Activated CD4-positive, CD25-positive, alpha-beta regulatory T cell treated with anti-CD3 and anti-CD28 coated beads, Interleukin-2, amount 50 U/mL, for 24 hours (primary cell): Measurements from ENCODE around the gene ZNF597.
"Not testable (repeated sequence)": the region's sequence is repeated elsewhere in the genome, so short reads cannot be mapped to it uniquely, and the experiment has no call there.

Experiments
- ATAC-seq, 2 donors: fragments of 150-1000 bp; cut with Tn5 transposase; one replicate each; pipeline ENCODE4 v1.10.0; 2021; ENCODE audit warnings: mild to moderate bottlenecking in 1 of 2, moderate library complexity in 1 of 2

ZNF597 gene

DNA sequence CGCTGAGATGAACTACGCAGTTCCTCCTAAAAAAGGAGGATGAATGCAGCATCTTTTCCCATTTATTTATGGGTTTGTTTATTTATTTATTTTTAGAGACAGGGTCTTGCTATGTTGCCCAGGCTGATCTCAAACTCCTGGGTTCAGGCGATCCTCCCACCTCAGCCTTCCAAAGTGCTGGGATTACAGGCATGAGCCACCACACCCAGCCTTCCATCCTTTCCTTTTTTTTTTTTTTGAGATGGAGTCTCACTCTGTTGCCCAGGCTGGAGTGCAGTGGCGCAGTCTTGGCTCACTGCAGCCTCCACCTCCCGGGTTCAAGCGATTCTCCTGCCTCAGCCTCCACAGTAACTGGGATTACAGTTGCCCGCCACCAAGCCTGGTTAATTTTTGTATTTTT is 31.6 kb upstream of the ZNF597 start:
- ATAC-seq = not testable (repeated sequence)

DNA sequence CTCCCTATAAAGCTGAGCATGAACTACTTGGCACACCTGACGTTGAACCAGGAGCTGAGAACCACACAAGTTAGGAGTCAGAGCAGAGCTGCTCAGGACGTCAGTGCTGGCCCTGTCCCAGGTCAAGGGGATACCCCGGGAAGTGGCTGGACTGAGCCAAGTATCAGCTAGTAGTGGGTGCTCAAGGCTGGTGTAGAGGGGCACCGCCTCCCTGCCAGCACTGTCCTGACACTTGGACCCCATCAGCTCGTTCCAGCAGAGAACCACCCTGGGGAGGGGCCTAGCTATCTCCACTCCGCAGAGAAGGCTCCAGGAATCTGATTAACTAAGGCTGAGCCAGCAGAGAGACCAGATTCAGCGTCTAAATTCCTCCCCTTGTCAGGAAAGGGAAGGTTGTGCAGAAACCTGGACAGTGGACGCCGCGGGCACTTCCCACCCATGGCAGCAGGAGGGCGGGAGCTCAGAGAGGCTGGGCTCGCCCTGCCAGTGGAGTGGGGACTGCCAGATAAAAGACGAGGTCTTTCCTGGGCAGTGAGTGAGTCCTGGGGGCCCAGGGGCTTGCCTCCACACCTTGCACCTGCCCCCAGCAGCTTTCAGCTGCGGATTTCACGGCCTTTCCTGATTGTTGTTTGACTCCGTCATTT is 31.0 kb upstream of the ZNF597 start:
- ATAC-seq = no peak

DNA sequence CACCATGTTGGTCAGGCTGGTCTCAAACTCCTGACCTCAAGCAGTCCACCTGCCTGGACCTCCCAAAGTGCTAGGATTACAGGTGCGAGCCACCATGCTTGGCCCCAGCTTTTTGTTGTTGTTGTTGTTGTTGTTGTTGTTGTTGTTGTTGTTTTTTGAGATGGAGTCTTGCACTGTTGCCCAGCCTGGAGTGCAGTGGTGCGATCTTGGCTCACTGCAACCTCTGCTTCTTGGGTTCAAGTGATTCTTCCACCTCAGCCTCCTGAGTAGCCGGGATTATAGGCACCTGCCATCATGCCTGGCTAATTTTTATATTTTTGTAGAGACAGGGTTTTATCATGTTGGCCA is 30.3 kb upstream of the ZNF597 start:
- not testable (repeated sequence) for ATAC-seq

DNA sequence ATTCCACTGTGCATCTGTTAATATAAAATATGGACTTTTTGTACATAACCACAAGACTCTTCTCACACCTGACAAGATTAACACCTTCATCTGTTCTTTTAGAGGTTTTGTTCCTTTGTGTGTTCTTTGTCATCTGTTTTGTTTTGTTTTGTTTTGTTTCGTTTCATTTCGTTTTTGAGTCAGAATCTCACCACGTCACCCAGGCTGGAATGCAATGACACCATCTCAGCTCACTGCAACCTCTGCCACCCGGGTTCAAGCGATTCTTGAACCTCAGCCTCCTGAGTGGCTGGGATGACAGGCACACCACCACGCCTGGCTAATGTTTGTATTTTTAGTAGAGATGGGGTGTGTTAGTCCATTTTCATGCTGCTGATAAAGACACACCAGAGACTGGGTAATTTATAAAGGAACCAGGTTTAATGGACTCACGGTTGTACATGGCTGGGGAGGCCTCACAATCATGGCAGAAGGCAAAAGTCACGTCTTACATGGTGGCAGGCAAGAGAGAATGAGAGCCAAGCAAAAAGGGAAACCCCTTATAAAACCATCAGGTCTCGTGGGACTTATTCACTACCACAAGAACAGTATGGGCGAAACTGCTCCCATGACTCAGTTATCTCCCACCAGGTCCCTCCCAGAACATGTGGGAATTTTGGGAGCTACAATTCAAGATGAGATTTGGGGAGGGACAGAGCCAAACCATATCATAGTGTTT is 29.7 kb upstream of the ZNF597 start:
- ATAC-seq = peak in 1 of 2 donors; percentile 48

DNA sequence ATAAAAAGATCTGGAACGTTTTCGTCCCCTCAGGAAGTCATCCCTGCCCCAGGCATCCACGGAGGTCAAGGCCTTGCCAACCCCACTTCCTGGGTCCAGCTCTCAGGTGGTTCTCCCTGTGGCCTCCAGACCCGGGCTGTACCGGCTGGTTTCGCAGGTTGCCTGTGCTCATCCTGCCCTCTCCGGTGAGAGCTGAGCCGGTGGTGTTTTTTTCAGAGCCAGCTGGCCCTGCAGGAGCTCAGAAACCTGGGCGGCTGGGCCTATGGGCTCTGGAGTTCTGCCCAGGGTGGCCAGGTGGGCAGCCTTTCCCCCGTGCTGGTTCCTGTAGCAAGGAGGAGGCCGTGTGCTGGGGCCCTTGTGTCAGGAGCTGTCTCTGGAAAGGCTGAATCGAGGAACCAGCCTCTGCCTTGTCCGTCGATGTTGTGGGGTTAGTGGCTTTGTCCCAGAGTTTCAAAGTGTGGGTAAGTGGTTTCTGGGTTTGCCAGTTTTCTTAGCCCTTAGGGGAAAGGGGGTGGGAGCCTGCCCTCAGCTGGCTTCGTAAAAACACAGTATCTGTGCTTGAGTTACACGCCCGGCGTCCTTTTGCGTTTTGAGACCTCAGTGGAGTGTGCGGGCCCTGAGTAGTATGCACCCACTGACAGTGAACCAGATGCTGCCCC is 28.3 kb upstream of the ZNF597 start:
- no peak for ATAC-seq

DNA sequence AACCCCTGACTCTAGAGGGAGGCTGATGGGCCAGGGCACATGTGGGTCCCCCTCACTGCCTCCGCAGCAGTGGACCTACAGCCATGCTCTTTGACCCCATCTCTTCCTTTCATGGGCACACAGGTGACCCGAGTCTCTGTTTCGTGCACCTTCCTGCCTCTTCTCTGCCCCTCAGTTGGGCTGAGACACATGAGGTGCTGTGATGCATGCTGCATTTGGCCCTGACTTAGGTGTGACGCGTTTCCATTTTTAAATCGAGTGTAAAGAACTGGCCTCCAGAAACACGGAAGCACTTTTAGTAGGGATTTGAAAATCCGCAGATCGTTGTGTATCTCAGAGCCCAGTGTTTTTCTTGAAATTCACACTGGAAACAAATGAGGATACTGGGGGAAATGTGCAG is 27.4 kb upstream of the ZNF597 start:
- no peak for ATAC-seq

DNA sequence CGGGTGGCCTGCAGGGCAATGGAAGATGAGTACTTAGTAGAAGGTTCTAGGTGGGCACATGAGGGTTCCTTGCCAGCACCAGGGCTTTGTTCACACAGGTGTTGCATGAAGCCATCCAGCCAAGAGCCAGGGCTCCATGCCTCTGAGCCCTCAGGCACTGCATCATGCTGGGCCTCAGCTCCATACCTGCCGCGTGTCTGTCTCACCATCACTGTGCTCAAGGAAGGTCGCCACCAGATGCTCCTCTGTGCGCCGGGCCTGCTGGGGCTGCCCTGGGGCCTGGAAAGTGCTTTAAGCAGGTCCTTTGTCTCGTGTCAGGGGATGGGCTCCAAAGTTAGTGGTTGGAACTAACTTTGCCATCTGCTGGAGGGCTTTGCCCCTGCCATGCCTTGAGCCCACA is 26.4 kb upstream of the ZNF597 start:
- no peak for ATAC-seq

DNA sequence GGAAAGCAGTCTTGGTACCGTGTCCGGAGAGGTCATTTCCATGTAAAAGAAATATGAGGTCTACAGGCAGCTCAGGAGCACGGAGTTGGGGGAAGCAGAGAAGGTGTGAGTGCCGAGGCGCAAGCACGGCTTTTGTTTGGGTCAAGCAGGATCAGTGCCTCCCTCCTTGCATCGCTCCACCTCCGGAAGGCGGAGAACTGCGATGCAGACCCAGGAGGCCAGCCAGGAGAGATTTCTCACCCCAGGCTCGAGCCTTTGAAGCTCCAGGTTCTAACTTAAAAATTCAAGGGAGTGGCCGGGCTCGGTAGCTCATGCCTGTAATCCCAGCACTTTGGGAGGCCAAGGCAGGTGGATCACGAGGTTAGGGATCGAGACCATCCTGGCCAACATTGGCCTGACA is 25.2 kb upstream of the ZNF597 start:
- ATAC-seq = no peak

DNA sequence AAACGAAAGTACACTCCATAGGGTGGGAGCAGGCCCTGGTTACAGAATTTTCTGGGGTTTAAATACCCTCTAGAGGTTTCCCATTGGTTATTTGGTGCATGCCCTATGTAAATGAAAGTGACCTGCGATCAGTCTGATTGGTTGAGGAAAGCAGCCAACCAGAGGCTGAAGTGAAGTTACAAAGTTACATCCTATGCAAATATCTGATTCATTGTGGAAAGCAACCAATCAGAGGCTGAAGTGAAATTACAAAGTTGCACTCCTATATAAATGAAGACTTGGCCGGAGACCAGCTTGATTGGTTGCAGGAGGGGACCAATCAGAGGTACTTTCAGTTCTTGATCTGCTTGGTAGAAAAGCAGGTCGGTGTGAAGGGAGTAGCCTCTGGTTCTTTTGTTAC is 24.6 kb upstream of the ZNF597 start:
- ATAC-seq = peak; percentile 46

DNA sequence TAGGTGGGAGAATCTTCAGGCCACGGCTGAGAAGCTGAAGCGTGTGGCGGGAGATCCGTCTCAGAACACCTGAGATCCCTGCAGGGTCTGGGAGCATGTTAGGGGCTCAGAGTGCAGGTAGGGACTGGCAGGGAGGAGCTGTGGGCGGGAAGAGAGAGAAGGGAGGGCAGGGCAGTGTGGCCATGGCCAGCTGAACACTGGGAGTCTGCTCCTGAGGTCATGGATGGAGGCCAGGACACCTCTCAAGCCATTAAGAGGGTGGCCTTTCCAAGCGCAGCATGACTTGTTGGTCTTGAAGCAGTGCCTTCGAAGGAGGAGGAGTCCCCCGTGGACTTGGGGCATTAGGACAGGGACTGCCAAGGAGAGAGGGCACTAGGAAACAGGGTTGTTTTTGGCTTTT is 23.9 kb upstream of the ZNF597 start:
- ATAC-seq = no peak

DNA sequence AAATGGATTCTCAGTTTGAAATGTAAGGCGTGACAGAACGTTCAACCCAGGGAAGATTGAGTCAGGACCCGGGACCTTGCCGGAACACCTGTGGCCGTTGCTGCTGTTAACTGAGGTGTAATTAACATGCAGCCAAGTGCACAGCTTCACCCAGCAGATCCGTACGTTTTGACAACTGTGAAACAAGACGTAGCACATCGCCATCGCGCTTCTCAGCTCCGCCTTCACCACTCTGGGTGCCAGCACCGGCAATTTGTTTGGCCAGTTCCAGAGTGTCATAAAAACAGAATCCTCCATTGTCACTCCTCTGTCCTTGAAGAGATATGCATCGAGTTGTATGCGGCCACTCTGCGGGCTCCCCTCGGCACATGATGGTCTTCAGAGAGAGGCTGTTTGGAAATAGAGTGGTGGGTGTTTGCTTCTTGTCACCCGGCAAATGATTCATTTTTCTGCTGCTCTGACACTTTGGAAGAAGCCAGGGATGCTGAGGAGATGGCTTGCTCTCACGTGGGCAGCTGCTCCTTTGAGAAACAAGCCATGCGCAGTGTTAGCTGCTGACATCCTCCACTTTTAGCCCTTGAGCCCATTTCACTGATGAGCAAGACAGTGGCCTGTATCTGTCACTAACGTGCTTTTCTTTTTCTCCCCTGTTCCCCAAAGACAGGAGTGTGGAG is 22.7 kb upstream of the ZNF597 start:
- no peak for ATAC-seq

DNA sequence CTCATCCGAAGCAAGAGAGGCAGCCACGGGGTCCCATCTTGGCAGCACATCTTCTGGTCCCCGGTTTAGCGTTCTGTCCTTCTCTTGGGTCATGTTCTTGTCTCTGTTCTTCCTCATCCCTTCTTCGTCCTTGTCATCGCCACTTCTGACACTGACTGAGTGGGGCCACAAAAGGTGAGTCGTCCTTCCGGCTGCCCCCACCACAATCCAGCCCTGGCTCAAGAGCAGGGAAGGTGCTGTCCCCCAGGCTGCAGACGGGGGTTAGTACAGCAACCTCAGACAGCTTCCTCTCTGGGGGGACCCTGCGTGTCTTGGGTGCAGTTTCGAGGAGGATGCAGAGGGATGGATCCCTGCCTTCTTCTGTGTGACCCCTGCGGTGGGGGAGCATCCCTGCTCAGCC is 22.0 kb upstream of the ZNF597 start:
- ATAC-seq = no peak

DNA sequence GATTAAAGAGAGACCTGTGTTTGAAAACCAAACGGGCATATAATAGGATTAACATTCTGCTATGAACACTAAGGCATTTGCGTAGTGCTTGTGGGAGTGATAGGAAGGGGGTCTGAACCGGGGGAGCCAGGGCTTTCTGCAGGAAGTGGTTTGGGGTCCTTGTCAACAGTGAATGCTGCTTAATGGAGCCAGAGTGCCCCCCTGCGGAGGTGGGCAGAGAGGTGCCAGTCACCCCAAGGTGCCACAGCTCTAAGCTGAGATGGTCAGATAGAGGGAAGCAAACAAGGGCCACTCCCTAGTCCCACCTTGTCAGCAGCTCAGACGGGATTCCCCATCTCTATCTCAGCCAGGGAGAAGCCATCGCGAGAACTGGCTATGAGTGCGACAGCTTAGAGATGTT is 17.8 kb upstream of the ZNF597 start:
- no peak for ATAC-seq

DNA sequence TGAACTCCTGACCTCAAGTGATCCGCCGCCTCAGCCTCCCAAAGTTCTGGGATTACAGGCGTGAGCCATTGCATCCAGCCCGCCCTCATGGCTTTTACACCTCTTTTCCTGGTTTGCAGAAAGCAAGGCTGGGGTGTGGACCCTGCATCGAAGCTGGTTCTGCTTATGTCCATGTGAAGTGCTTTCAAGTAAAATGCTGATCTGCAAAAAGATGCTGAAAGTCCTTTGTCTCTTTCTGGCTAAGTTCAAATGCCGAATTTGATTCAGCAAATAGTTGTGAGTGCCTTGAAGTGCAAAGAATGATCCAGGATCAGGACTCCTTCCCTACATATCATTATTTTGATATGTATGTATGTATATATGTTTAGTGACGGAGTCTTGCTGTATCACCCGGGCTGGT is 17.3 kb upstream of the ZNF597 start:
- ATAC-seq = no peak

DNA sequence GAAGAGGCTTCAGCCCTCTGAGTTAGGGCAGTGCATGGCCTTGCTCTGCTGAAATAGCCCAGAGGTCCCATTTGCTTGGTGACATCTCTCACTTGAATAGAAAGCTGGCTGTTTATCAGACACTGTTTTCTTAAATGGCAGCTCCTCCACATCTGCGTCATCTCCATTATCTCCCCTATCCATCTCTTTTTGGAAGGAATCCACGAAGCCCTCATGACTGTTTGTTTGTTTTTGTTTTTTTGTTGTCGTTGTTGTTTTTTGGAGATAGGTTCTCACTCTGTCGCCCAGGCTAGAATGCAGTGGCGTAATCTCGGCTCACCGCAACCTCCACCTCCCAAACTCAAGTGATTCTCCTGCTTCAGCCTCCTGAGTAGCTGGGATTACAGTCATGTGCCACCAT is 16.8 kb upstream of the ZNF597 start:
- ATAC-seq = no peak

DNA sequence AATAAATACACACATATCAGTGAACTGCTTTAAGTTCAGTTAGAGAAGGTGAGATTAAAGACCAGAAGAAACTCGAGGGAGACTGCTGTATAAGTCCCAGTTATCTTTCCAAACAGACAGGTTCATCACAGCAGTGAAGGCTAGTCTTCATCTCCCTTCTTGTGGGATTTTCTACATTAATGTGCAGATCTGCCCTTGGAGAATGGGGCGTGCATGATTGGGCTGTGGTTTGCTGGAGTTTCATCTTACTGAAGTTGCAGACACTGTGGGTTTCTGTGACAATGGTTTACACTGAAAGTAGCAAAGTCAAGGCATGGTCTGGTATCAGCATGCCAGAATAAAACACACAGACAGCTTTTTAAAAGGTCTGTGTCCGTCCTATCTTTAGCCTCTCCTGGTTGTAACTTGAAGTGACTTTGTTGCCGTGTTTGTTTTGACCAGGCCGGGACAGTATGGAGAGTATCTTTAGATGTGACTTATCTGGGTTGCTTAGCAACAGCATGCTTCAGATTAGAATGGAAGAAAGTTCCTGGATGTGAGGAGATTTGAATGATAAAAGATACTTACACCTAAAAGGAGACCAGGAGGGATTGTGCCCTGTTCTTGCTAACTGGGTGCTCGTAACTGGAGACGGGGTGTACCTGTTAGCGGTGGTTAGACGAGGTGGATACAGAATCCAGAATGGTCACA is 16.2 kb upstream of the ZNF597 start:
- ATAC-seq = peak in 1 of 2 donors; percentile 32

DNA sequence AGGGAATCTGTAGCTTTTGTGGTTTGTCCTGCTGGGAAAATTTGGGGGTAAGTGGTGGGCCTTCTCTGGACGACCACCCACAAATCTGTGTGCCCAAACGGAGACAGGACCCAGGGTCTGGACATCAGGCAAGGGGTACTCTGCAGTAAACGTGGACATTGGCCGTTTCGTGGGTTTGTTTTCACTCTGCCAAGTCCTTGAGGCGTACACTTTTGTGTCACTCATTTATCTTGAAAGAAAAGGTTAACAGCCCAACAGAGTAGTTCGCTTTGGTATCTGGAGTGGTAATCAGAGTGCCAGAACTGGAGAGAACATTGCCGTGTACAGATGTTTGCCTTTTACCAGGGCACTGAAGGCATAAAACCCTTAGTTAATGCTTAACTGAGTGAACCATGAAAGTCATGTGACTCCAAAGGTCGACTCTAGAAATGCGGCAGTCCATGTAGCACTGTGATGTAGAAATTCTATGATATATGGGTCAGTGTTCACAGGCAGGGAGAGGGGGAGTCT is 15.6 kb upstream of the ZNF597 start:
- ATAC-seq = no peak

DNA sequence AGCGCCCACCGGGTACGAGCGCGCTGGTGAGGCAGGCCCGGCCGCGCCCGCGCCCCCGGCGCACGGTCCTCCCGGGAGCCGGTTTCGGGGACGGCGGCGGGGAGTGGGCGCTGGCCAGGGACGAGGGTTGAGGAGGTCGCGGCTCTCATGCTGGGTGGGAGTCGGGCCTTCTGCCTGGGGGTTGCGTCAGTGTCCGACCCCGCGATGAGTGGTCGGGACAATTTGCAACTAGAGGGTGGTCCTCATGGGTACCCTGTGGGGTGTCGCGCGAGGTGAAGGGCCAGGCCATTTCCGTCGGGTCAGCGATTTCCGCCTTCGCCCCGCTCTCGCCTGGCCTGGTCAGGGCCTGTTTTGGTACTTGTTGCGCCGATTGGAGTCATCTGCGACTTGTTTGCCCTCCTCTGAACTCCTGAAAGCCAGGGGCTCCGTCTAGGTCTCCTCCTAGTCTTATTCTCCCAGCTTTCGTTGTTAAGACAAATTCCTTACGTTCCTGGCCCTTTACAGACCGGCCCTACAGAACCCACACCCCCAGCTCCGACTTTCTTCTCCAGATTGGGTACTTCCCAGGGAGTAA is 15.1 kb upstream of the ZNF597 start:
- no peak for ATAC-seq

DNA sequence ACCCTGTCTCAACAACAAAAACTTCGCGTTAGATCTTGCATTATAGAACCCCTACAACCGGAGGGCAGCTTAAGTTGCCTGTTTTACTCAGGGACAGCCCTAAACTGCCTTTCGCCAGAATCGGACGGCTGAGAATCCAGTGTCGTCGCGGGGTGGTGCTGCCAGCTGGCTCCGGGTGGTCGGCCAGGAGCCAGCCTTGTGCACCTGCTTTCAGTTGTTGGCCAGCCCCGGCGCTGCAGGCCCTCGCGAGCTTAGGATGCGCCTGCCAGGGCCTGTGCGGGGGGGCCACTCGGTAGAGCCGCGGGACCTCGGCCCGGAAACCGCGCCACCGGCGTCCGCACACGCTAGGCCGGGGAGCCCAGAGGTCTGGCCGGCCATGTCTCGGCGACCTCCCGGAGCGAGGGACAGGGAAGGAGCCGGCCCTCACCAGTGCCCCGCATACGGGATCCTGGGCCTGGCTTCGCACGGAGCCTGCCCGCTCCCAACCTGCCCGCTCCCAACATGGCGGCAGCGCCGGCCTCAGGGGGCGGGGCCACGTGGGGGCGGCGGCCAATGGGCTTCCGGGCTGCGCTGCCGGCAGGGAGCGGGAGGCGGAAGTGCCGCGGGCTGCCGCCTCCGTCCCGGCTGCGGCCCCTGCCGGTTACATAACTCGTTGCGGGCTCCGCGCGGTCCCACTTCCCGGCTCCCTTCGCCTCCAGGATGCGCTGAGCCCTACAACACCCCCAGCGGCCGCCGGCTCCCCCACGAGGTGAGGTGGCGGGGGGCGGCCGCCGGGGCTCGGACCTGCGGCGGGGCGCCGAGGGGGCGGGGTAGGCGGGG is 14.3 kb upstream of the ZNF597 start:
- ATAC-seq = peak; percentile 89 to 93

DNA sequence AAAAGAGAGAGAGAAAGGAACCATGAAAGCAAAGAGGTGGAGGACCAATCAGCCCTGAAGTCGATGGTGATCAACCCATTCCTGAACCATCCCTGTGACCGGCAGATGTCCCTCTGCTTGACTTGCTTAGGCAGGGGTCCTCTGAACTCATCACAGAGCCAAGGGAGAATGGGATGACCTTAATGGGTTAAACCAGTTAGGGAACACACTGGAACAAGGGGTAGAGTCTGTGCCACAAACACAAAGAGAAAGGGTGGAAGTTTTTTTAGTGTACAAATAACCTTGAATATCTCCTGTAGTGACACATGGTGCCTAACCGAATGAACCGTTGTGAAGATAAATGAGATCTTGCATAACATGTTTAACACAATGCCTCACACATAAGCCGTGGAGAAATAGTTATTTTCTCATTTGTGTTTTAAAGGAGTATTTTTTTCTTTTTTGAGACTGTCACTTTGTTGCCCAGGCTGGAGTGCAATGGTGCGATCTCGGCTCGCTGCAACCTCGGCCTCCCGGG is 11.4 kb upstream of the ZNF597 start:
- ATAC-seq = no peak

DNA sequence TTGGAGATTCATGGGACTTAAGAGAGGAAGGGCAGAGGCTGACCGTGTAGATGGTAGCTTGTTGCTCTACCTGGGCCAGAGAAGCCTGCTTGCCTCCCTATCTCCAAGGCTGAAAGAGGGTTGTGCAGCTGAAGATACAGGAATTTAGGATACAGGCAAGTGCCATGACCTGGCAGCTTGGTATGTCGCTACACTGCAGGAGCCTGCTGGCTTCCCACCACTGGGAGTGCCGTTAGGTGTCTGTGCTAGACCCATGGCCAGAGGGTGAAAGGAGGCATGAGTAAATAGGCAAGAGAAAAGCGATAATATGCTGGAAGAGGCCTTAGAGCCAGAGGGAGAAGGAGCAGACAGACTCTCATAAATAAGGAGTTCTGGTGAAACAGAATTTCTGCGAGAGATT is 10.8 kb upstream of the ZNF597 start:
- no peak for ATAC-seq

DNA sequence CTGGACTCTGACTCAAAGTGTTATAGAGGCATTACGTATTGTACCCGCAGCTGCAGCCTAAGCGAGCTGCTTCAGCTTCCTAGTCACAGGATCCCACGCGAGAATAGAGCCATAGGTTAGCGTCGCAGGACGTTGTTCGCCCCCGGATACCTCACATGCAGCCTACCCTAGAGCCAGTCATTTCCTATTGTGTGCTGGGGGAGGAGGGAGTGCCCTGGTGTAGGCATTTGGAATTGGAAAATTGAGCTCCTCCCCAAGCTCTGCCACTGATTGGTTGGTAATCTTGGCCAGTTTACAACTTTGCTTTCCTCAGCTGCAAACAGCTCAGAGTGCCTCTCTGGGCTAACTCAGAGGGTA is 706 bp upstream of the ZNF597 start:
- peak; percentile 53 to 64 for ATAC-seq
